ENCODE measurements around the gene FAF2. TPM values are rescaled to one million over a fixed set of nuclear protein-coding genes. Genes with fewer than 3 reads are reported as not detected.

The FAF2 gene
- total RNA-seq, 3 donors from 2014 or later, result 33.1 to 36.1 (median 33.4) TPM

DNA sequence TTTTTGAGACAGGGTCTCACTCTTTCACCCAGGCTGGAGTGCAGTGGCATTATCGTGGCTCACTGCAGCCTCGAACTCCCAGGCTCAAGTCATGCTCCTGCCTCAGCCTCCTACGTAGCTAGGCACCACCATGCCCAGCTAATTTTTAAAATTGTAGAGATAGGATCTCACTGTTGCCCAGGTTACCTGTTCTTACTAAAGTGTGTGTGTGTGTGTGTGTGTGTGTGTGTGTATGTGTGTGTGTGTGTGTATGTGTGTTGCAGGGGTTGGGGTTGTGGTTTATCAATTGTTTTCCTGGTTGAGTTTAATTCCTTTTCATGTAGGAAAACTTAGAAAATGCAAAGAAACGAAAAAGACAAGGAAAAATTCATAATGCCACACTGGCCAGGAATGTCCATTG is 67.2 kb downstream of the FAF2 start:
- DNase-seq (no peak), ATAC-seq (no peak)
- intact Hi-C loops (cut with DNase I, micrococcal nuclease), result no loop called here
- TF ChIP-seq, protein P1, sequence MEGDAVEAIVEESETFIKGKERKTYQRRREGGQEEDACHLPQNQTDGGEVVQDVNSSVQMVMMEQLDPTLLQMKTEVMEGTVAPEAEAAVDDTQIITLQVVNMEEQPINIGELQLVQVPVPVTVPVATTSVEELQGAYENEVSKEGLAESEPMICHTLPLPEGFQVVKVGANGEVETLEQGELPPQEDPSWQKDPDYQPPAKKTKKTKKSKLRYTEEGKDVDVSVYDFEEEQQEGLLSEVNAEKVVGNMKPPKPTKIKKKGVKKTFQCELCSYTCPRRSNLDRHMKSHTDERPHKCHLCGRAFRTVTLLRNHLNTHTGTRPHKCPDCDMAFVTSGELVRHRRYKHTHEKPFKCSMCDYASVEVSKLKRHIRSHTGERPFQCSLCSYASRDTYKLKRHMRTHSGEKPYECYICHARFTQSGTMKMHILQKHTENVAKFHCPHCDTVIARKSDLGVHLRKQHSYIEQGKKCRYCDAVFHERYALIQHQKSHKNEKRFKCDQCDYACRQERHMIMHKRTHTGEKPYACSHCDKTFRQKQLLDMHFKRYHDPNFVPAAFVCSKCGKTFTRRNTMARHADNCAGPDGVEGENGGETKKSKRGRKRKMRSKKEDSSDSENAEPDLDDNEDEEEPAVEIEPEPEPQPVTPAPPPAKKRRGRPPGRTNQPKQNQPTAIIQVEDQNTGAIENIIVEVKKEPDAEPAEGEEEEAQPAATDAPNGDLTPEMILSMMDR (IDR thresholded peaks at IDR 0.05), result no peak
- Histone ChIP-seq H3K4me3 (no peak overlapping the region), H3K36me3 (ENCODE audit: low read depth) (no peaks in the 10 kb centered on the region), H3K4me1 (ENCODE audit: low read depth) (no peaks in the 10 kb centered on the region), H3K9me3 (no peaks in the 10 kb centered on the region)

DNA sequence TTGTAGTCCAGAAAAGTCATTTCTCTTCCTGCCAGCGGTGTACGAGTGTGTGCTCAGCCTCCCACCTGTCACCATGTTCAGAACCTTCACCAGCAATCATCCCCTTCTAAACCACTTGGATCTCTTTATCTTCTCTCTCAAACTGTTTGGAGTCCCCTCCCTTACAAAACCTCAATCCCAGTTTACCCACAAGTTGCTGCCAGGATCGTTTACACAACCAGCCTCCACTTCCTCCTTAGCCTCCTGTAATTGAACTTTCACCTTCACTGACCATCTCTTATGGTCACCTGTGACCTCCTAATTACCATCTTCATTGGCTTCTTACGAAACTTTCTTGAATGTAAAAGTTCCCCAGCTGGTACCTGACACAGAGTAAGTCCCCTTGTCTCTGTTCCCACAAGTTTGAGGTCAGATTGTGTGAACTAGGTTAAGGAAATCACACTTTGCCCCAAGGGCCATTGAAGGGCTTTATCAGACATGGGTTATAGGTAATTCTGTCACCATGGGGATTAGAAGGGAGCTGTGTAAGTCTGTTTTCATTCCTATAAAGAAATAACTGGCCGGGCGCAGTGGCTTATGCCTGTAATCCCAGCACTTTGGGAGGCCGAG is 69.0 kb downstream of the FAF2 start:
- Histone ChIP-seq H3K36me3 (ENCODE audit: low read depth) (no peaks in the 10 kb centered on the region), H3K9me3 (no peaks in the 10 kb centered on the region), H3K4me3 (no peak overlapping the region), H3K4me1 (ENCODE audit: low read depth) (no peaks in the 10 kb centered on the region)
- intact Hi-C loops (cut with DNase I, micrococcal nuclease), result no loop called here
- TF ChIP-seq, protein P1 (IDR thresholded peaks at IDR 0.05), result no peak
- ATAC-seq, result no peak
- DNase-seq, result no peak

DNA sequence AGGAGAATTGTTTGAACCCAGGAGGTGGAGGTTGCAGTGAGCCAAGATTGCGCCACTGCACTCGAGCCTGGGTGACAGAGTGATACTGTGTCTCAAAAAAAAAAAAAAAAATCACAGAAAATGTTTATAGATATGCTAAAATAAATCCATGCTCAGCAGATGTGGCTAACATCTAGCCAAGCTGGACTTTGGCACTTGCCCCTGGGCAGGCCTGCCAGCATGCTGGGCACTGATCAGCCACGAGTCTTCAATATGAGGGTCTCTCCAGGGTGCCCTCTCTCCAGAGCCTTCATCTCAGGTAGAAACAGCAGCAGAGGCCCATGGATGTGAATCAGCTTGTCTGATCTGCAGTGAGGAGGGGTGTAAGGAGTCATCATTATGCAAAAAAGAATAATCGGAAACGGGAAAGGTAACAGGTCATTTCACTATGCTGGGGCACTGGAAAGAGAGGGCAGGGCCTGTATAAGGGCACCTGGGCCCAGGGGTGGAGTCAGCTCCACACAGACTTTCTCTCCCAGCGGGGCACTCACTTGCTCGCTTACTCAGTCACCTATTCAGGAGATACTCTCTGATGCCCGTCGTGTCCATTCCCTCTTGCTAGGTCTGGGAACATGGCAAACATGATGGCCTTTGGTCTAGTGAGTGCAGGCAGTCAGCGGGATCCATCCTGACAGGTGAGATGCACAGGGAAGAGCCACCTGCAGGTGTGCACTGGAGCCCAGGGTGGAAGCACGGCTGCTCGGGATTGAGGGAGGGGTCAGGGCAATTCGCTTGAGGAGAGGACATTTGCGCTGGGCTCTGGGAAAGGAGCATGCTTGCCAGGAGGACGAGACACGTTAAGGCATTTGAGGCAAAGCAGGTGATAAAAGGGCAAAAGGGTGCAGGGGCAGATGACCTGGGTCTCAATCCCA is 71.9 kb downstream of the FAF2 start:
- Histone ChIP-seq H3K4me3 (no peak overlapping the region), H3K4me1 (ENCODE audit: low read depth) (no peaks in the 10 kb centered on the region), H3K36me3 (ENCODE audit: low read depth) (no peaks in the 10 kb centered on the region), H3K9me3 (no peaks in the 10 kb centered on the region)
- no peak for DNase-seq
- peak; percentile 69 for ATAC-seq
- TF ChIP-seq, protein P1 (IDR thresholded peaks at IDR 0.05), result no peak
- intact Hi-C loops (cut with DNase I, micrococcal nuclease), result no loop called here

DNA sequence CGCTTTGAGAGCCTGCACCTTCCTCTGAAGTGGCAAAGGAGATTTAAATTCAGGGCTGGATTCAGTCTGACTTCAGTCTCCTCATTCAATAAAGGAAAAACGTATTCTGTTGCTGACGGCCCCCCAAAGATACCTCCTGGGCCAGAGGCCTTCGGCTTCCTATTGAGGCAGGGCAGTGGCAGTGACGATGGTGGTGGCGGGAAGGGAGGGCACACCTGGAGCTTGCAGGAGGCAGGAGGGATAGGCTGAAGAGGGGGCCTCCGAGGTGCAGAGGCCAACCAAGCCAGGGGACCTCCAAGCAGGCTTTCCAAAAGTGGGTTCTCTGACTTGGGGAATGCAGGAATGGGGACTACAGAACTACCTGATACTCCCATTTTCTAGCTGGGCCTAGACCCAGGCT is 73.1 kb downstream of the FAF2 start:
- no peak for ATAC-seq
- Histone ChIP-seq H3K36me3 (ENCODE audit: low read depth) (no peaks in the 10 kb centered on the region), H3K4me1 (ENCODE audit: low read depth) (no peaks in the 10 kb centered on the region), H3K4me3 (no peak overlapping the region), H3K9me3 (no peaks in the 10 kb centered on the region)
- DNase-seq, result peak in 1 of 3 donors; percentile 31
- intact Hi-C loops (cut with DNase I, micrococcal nuclease), result no loop called here
- TF ChIP-seq, protein P1 (IDR thresholded peaks at IDR 0.05), result no peak

DNA sequence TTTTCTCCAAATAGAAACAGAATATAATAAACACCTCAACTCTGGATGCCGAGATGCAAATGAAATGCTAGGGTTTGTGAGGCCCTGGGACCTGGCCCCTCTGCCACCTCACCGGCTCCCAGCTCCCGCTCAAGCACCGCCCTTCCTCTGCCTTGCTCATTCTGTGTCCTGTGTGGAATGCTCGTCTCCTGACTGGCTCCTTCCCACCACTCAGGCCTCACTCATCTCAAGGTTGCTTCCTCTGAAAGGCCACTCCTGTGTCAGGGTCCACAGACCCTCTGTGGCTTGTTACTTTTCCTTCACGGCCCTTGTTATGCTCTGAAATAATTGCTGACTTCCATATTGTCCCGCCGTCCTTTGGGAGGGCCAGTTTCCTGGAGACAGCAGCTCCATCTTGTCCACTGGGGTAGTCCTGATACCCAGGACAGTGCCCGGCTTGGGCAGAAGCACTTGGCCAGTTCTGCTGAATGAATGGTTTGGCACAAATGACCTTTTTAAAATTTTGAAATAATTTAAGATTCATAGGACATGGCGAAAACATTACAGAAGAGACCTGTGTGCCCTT is 73.6 kb downstream of the FAF2 start:
- TF ChIP-seq, protein P1 (IDR thresholded peaks at IDR 0.05), result no peak
- Histone ChIP-seq H3K9me3 (no peaks in the 10 kb centered on the region), H3K4me1 (ENCODE audit: low read depth) (no peaks in the 10 kb centered on the region), H3K4me3 (no peak overlapping the region), H3K36me3 (ENCODE audit: low read depth) (no peaks in the 10 kb centered on the region)
- no peak for ATAC-seq
- intact Hi-C loops (cut with DNase I, micrococcal nuclease), result no loop called here
- DNase-seq, result peak in 1 of 3 donors; percentile 33
